ENCODE data around the gene NTMT2. TPM values are rescaled to one million over a fixed set of nuclear protein-coding genes. Genes with fewer than 3 reads are reported as not detected.
A peak's percentile ranks its signal among the peaks of the same experiment; 100 is the strongest.
"Not testable (repeated sequence)": the region's sequence is repeated elsewhere in the genome, so short reads cannot be mapped to it uniquely, and the experiment has no call there.

NTMT2 gene
- total RNA-seq, 1 experiment from 2014 or later: not detected

- Histone ChIP-seq H3F3A (ENCODE audit: insufficient read depth, low read depth) (no peaks in the 10 kb centered on the region), H3K9me2 (ENCODE audit: insufficient read depth) (no peaks in the 10 kb centered on the region), H2AFZ (no peak overlapping the region), H3K9me3 (ENCODE audit: insufficient read depth, low read depth) (no peaks in the 10 kb centered on the region), H4K20me1 (ENCODE audit: insufficient read depth) (no peaks in the 10 kb centered on the region), H3K4me3 (no peak overlapping the region), H3K27ac (no peak overlapping the region), H3K79me2 (ENCODE audit: low read depth) (no peaks in the 10 kb centered on the region), H3K36me3 (ENCODE audit: low read depth) (no peaks in the 10 kb centered on the region), H3K4me2 (no peak overlapping the region), H3K4me1 (replicated peaks; ENCODE audit: insufficient read depth) (no peaks in the 10 kb centered on the region; the same call in 1 of the 2 replicates), H3K27me3 (ENCODE audit: insufficient read depth, low read depth) (peaks cover 19% of the 10 kb centered on the region; the same call in 1 of the 2 replicates)
- ChIA-PET CTCF (no interaction called here), POLR2A (ENCODE audit: unreplicated experiment) (no interaction called here)
- no peak for TF ChIP-seq CTCF (conservative IDR thresholded peaks at IDR 0.05)
- TF ChIP-seq EZH2 (IDR thresholded peaks at IDR 0.05; ENCODE audit: low read depth): no peak
- intact Hi-C loops (cut with micrococcal nuclease; ENCODE audit: unreplicated experiment): no loop called here
- BruUV-seq (replicated peaks): no TSS peak
- no peak for DNase-seq
Measured at GRCh38 chr1:170097449-170097948, 48.3 kb upstream of the NTMT2 start.

- CTCF ChIA-PET; H3K4me3 ChIP-seq; H4K20me1 ChIP-seq (ENCODE audit: insufficient read depth); H2AFZ ChIP-seq; H3K9me2 ChIP-seq (ENCODE audit: insufficient read depth); H3K79me2 ChIP-seq (ENCODE audit: low read depth); H3F3A ChIP-seq (ENCODE audit: insufficient read depth, low read depth); H3K27ac ChIP-seq; H3K4me1 ChIP-seq (replicated peaks; ENCODE audit: insufficient read depth); POLR2A ChIA-PET (ENCODE audit: unreplicated experiment); H3K9me3 ChIP-seq (ENCODE audit: insufficient read depth, low read depth); intact Hi-C loops (cut with micrococcal nuclease; ENCODE audit: unreplicated experiment); DNase-seq; H3K27me3 ChIP-seq (ENCODE audit: insufficient read depth, low read depth); H3K36me3 ChIP-seq (ENCODE audit: low read depth); BruUV-seq (replicated peaks): not testable (repeated sequence)
- H3K4me2 ChIP-seq: peak overlapping the region; percentile 28; the same call in 1 of the 2 replicates
Measured at GRCh38 chr1:170113140-170113539, 32.6 kb upstream of the NTMT2 start.

GRCh38 chr1:170114906-170115305 lies 30.9 kb upstream of the NTMT2 start:
- no peaks in the 10 kb centered on the region for H3K9me2 ChIP-seq (ENCODE audit: insufficient read depth)
- H2AFZ ChIP-seq: no peak overlapping the region
- no peaks in the 10 kb centered on the region for H3K79me2 ChIP-seq (ENCODE audit: low read depth)
- peaks cover 4% of the 10 kb centered on the region; the same call in 1 of the 2 replicates for H3K9me3 ChIP-seq (ENCODE audit: insufficient read depth, low read depth)
- H3K4me3 ChIP-seq: no peak overlapping the region
- H3F3A ChIP-seq (ENCODE audit: insufficient read depth, low read depth): no peaks in the 10 kb centered on the region
- H3K4me1 ChIP-seq (replicated peaks; ENCODE audit: insufficient read depth): no peaks in the 10 kb centered on the region
- ChIA-PET POLR2A (ENCODE audit: unreplicated experiment) (no interaction called here), CTCF (no interaction called here)
- TF ChIP-seq EZH2 (IDR thresholded peaks at IDR 0.05; ENCODE audit: low read depth) (no peak), CTCF (conservative IDR thresholded peaks at IDR 0.05) (no peak)
- H3K27ac ChIP-seq: no peak overlapping the region
- no peaks in the 10 kb centered on the region for H3K27me3 ChIP-seq (ENCODE audit: insufficient read depth, low read depth)
- no peak overlapping the region for H3K4me2 ChIP-seq
- no peak for DNase-seq
- no TSS peak for BruUV-seq (replicated peaks)
- H3K36me3 ChIP-seq (ENCODE audit: low read depth): no peaks in the 10 kb centered on the region
- intact Hi-C loops (cut with micrococcal nuclease; ENCODE audit: unreplicated experiment): no loop called here
- H4K20me1 ChIP-seq (ENCODE audit: insufficient read depth): no peaks in the 10 kb centered on the region

GRCh38 chr1:170122366-170122765 lies 23.4 kb upstream of the NTMT2 start:
- no peak overlapping the region for H3K27ac ChIP-seq
- no peak for DNase-seq
- TF ChIP-seq EZH2 (IDR thresholded peaks at IDR 0.05; ENCODE audit: low read depth): no peak
- H2AFZ ChIP-seq: no peak overlapping the region
- ChIA-PET CTCF (no interaction called here), POLR2A (ENCODE audit: unreplicated experiment) (no interaction called here)
- intact Hi-C loops (cut with micrococcal nuclease; ENCODE audit: unreplicated experiment): no loop called here
- H3K4me1 ChIP-seq (replicated peaks; ENCODE audit: insufficient read depth): no peaks in the 10 kb centered on the region
- H3K4me2 ChIP-seq: no peak overlapping the region
- no peaks in the 10 kb centered on the region for H3F3A ChIP-seq (ENCODE audit: insufficient read depth, low read depth)
- no peaks in the 10 kb centered on the region for H3K36me3 ChIP-seq (ENCODE audit: low read depth)
- H4K20me1 ChIP-seq (ENCODE audit: insufficient read depth): no peaks in the 10 kb centered on the region
- no peaks in the 10 kb centered on the region for H3K79me2 ChIP-seq (ENCODE audit: low read depth)
- H3K4me3 ChIP-seq: no peak overlapping the region
- no TSS peak for BruUV-seq (replicated peaks)
- H3K9me3 ChIP-seq (ENCODE audit: insufficient read depth, low read depth): no peaks in the 10 kb centered on the region
- no peaks in the 10 kb centered on the region for H3K27me3 ChIP-seq (ENCODE audit: insufficient read depth, low read depth)
- H3K9me2 ChIP-seq (ENCODE audit: insufficient read depth): no peaks in the 10 kb centered on the region

Measured in PC-9 (cell line).